DMS153 (cell line): ENCODE results near the gene ENPP7.

ENCODE experiments used
- DNase-seq: peaks from one replicate; lab custom pipeline; 2025; lab: John Stamatoyannopoulos, UW

ENPP7 gene

GRCh38 chr17:79778504-79779083 is 47.9 kb downstream of the ENPP7 start:
- no peak for DNase-seq

- DNase-seq: no peak
Measured at GRCh38 chr17:79779084-79779529, 48.4 kb downstream of the ENPP7 start.

- no peak for DNase-seq
Measured at GRCh38 chr17:79779661-79780365, 49.1 kb downstream of the ENPP7 start.

- no peak for DNase-seq
Measured at GRCh38 chr17:79781012-79781650, 50.4 kb downstream of the ENPP7 start.

GRCh38 chr17:79781736-79782575 is 51.2 kb downstream of the ENPP7 start:
- no peak for DNase-seq

- DNase-seq: no peak
Measured at GRCh38 chr17:79783891-79784290, 53.1 kb downstream of the ENPP7 start.

- DNase-seq: no peak
Measured at GRCh38 chr17:79784353-79785016, 53.7 kb downstream of the ENPP7 start.

- no peak for DNase-seq
Measured at GRCh38 chr17:79785017-79785899, 54.5 kb downstream of the ENPP7 start.

GRCh38 chr17:79785900-79786810 is 55.4 kb downstream of the ENPP7 start:
- no peak for DNase-seq

GRCh38 chr17:79786930-79787643 is 56.3 kb downstream of the ENPP7 start:
- no peak for DNase-seq

GRCh38 chr17:79788455-79788854 is 57.7 kb downstream of the ENPP7 start:
- no peak for DNase-seq

GRCh38 chr17:79788989-79789942 is 58.5 kb downstream of the ENPP7 start:
- no peak for DNase-seq

GRCh38 chr17:79789943-79790804 is 59.4 kb downstream of the ENPP7 start:
- no peak for DNase-seq

- DNase-seq: no peak
Measured at GRCh38 chr17:79790805-79791734, 60.3 kb downstream of the ENPP7 start.

GRCh38 chr17:79791735-79792161 is 61.0 kb downstream of the ENPP7 start:
- DNase-seq: no peak
